ENCODE data around the gene AGPAT2. TPM values are rescaled to one million over a fixed set of nuclear protein-coding genes. Genes with fewer than 3 reads are reported as not detected.
A peak's percentile ranks its signal among the peaks of the same experiment; 100 is the strongest.
"Not testable (repeated sequence)": the region's sequence is repeated elsewhere in the genome, so short reads cannot be mapped to it uniquely, and the experiment has no call there.

Gene AGPAT2
- total RNA-seq, 2 donors from 2014 or later = 197 to 372 TPM

DNA sequence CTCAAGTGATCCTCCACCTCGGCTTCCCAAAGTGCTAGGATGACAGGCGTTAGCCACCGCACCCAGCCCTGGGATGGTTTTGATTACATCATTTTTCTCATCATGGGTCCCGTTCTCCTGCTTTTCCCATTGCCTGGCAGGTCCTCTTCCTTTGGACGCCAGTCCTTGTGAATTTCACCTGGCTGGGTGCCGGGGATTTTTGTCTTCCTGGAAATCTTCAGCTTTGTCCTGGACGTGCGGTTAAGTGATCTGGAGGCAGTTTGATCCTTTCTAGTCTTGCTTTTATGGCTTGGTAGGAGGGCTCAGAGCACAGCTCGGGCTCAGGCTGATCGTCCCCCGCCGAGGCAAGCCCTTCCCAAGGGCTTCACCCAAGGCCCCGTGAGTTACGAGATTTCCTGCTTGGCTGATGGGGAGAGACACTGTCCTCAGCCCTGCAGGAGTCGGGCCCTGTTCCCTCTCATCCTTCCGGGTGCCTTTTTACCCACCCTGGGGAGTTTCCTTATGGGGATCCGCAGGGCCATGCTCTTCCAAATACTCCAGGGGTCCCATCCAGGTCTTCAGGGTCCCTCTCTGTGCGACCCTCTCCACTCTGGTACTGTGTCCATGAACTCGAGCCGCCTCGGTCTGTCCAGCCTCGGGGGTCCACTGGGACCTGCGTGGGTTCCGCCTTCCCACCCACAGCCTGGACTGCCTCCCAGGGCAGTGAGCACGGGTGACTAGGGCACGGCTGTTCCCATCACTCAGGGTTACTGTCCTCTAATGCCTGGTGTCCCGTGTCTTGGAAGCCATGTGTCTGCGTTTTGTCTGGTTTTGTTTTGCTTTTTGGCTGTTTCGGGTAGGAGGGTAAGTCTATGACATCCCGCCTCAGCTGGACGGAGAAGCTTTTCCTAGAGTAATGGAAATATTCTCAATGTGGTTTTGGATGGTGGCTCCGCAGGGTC, 46.8 kb downstream of the AGPAT2 start:
- Histone ChIP-seq H3K9ac (ENCODE audit: low read depth in 2 of 2, low read length in 2 of 2) (peak overlapping the region in 1 of 2 donors; percentile 24), H3K27me3 (peaks cover 19% of the 10 kb centered on the region), H3K9me3 (no peaks in the 10 kb centered on the region), H3K4me1 (peaks cover 9% of the 10 kb centered on the region), H3K27ac (no peak overlapping the region), H3K4me3 (no peak overlapping the region), H3K36me3 (no peaks in the 10 kb centered on the region)
- intact Hi-C loops (cut with DNase I) = no loop called here
- TF ChIP-seq, protein P1, sequence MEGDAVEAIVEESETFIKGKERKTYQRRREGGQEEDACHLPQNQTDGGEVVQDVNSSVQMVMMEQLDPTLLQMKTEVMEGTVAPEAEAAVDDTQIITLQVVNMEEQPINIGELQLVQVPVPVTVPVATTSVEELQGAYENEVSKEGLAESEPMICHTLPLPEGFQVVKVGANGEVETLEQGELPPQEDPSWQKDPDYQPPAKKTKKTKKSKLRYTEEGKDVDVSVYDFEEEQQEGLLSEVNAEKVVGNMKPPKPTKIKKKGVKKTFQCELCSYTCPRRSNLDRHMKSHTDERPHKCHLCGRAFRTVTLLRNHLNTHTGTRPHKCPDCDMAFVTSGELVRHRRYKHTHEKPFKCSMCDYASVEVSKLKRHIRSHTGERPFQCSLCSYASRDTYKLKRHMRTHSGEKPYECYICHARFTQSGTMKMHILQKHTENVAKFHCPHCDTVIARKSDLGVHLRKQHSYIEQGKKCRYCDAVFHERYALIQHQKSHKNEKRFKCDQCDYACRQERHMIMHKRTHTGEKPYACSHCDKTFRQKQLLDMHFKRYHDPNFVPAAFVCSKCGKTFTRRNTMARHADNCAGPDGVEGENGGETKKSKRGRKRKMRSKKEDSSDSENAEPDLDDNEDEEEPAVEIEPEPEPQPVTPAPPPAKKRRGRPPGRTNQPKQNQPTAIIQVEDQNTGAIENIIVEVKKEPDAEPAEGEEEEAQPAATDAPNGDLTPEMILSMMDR (IDR thresholded peaks at IDR 0.05) = no peak
- no peak for DNase-seq

DNA sequence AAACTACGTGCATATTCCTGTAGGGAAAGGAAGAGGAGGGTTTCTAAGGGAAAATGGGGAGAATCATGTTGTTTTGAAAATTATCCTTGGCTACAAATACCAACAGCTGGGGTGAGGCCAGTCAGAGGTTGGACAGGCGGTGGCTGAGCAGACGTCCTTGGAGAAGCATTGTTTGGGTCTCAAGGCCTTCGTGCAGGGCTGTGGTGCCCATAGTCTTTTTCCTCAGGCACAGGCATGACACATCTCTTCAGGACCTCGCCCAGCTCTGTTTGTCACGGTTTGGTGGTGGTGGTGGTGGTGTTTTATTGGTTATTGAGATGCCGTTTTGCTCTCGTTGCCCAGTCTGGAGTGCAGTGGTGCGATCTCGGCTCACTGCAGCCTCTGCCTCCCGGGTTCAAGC, 52.4 kb downstream of the AGPAT2 start:
- TF ChIP-seq, protein P1 (IDR thresholded peaks at IDR 0.05) = no peak
- intact Hi-C loops (cut with DNase I) = loop anchor here (10.0 kb wide), 1 partner anchor 300 kb away; no protein-coding TSS in a partner anchor
- no peak for DNase-seq
- Histone ChIP-seq H3K27ac (no peak overlapping the region), H3K27me3 (no peaks in the 10 kb centered on the region), H3K4me3 (no peak overlapping the region), H3K9ac (ENCODE audit: low read depth in 2 of 2, low read length in 2 of 2) (no peak overlapping the region), H3K9me3 (no peaks in the 10 kb centered on the region), H3K36me3 (no peaks in the 10 kb centered on the region), H3K4me1 (no peaks in the 10 kb centered on the region)

DNA sequence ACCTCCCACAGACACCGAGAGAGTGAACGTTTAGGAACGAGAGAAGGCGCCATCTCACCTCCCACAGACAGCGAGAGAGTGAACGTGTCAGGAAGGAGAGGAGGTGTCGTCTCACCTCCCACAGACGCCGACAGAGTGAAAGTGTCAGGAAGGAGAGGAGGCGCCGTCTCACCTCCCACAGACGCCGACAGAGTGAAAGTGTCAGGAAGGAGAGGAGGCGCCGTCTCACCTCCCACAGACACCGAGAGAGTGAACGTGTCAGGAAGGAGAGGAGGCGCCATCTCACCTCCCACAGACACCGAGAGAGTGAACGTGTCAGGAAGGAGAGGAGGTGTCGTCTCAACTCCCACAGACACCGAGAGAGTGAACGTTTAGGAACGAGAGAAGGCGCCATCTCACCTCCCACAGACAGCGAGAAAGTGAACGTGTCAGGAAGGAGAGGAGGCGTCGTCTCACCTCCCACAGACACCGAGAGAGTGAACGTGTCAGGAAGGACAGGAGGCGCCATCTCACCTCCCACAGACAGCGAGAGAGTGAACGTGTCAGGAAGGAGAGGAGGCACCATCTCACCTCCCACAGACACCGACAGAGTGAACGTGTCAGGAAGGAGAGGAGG, 54.7 kb downstream of the AGPAT2 start:
- H3K27ac ChIP-seq; H3K27me3 ChIP-seq; H3K4me1 ChIP-seq; H3K4me3 ChIP-seq; H3K36me3 ChIP-seq; DNase-seq; H3K9me3 ChIP-seq; H3K9ac ChIP-seq (ENCODE audit: low read depth in 2 of 2, low read length in 2 of 2): not testable (repeated sequence)
- intact Hi-C loops (cut with DNase I) = loop anchor here (10.0 kb wide), 1 partner anchor 298 kb away; no protein-coding TSS in a partner anchor

DNA sequence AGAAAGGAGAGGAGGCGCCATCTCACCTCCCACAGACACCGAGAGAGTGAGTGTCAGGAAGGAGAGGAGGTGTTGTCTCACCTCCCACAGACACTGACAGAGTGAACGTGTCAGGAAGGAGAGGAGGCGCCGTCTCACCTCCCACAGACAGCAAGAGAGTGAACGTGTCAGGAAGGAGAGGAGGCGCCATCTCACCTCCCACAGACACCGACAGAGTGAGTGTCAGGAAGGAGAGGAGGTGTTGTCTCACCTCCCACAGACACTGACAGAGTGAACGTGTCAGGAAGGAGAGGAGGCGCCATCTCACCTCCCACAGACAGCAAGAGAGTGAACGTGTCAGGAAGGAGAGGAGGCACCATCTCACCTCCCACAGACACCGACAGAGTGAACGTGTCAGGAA, 55.2 kb downstream of the AGPAT2 start:
- not testable (repeated sequence) for DNase-seq; H3K27me3 ChIP-seq; H3K36me3 ChIP-seq; H3K9ac ChIP-seq (ENCODE audit: low read depth in 2 of 2, low read length in 2 of 2); H3K4me3 ChIP-seq; H3K27ac ChIP-seq; H3K9me3 ChIP-seq; H3K4me1 ChIP-seq
- intact Hi-C loops (cut with DNase I) = loop anchor here (10.0 kb wide), 1 partner anchor 297 kb away; no protein-coding TSS in a partner anchor

DNA sequence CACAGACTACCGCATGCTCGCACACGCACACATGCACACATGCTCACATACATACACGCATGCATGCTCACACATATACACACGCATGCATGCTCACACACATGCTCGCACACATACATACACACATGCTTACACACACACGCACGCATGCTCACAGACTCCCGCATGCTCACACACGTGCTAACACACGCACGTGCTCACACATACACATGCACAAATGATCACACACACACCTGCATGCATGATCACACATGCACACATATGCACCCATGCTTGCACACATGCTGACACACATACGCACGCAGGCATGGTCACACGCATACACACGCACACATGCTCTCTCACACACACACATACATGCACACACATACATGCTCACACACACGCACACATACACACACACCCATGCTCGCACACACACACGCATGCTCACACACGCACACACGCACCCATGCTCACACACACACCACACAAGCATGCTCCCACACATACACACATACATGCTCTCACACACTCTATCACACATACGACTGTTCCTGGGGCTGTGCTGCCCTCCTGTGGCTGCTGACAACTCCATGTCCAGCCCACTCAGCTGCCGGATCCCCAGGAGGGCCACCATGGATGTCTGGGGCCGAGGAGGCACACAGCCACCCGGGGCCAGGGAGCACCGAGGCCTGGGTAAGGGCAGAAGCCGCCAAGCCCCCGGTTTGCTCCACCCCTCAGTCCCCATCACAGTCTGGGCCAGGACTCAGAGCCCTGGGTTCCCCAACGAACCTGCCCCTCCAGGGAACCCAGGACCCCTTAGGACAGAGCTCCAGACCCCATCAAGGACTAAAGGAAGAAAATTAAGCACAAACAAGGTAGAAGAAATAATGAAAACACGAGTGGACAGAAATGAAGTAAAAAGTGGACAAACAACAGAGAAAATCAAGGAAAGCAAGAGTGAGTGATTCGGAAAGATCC, 55.9 kb downstream of the AGPAT2 start:
- peaks cover 10% of the 10 kb centered on the region for H3K4me1 ChIP-seq
- intact Hi-C loops (cut with DNase I) = loop anchor here (2.0 to 10.0 kb wide), 2 partner anchors 143 to 297 kb away; no protein-coding TSS in a partner anchor
- H3K4me3 ChIP-seq = no peak overlapping the region
- H3K9me3 ChIP-seq = no peaks in the 10 kb centered on the region
- TF ChIP-seq, protein P1 (IDR thresholded peaks at IDR 0.05) = peak; percentile 78
- no peak overlapping the region for H3K27ac ChIP-seq
- peak; percentile 86 for DNase-seq
- H3K36me3 ChIP-seq = no peaks in the 10 kb centered on the region
- no peaks in the 10 kb centered on the region for H3K27me3 ChIP-seq
- no peak overlapping the region for H3K9ac ChIP-seq (ENCODE audit: low read depth in 2 of 2, low read length in 2 of 2)

DNA sequence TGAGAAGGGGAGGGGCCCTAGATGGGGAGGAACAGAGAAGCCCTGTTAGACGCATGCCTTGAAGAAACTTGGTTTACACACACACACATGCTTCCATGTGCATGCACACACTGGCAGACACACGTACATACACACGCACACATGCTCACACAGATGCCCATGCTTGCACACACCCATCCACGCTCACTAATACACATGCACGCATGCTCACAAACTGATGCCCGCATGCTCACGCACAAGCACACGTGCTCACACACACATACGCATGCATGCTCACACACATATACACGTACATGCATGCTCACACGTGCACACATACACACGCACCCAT, 56.6 kb downstream of the AGPAT2 start:
- TF ChIP-seq, protein P1 (IDR thresholded peaks at IDR 0.05) = no peak
- H3K4me1 ChIP-seq = peaks cover 16% of the 10 kb centered on the region
- intact Hi-C loops (cut with DNase I) = loop anchor here (2.0 to 10.0 kb wide), 2 partner anchors 142 to 296 kb away; no protein-coding TSS in a partner anchor

More for the DNA sequence above, 56.6 kb downstream of the AGPAT2 start:
- H3K27me3 ChIP-seq = no peaks in the 10 kb centered on the region
- H3K27ac ChIP-seq = no peak overlapping the region
- no peak overlapping the region for H3K4me3 ChIP-seq
- H3K9me3 ChIP-seq = no peaks in the 10 kb centered on the region
- DNase-seq = no peak
- H3K36me3 ChIP-seq = no peaks in the 10 kb centered on the region
- no peak overlapping the region for H3K9ac ChIP-seq (ENCODE audit: low read depth in 2 of 2, low read length in 2 of 2)

Measured in colonic mucosa (tissue), 4 donors.